Effector memory CD8-positive, alpha-beta T cell (primary cell): ENCODE measurements around the gene SOX10.

Experiments
- ATAC-seq: fragments of 150-1000 bp; cut with Tn5 transposase; replicated peaks from 2 replicates; pipeline ENCODE4 v1.10.0; 2021; ENCODE audit warnings: mild to moderate bottlenecking, moderate library complexity
- DNase-seq, 3 experiments: peaks; one replicate each; pipeline ENCODE4 v3.0.0; 2021
- H3K27ac Mint-ChIP-seq, 2 donors: one replicate each; pipeline ENCODE4 v1.8.0; 2022; ENCODE audit warnings: mild to moderate bottlenecking in 2 of 2, mixed read lengths in 2 of 2, moderate library complexity in 2 of 2
- H3K27me3 Mint-ChIP-seq, 2 donors: one replicate each; pipeline ENCODE4 v1.8.0; 2022; ENCODE audit warnings: mixed read lengths in 2 of 2
- H3K36me3 Mint-ChIP-seq: one replicate; pipeline ENCODE4 v1.8.0; 2022; ENCODE audit warnings: mild to moderate bottlenecking, moderate library complexity, mixed read lengths; ENCODE audit not compliant: insufficient read depth
- H3K4me1 Mint-ChIP-seq, 2 donors: one replicate each; pipeline ENCODE4 v1.8.0; 2022; ENCODE audit warnings: low read depth in 2 of 2, mixed read lengths in 2 of 2
- H3K4me3 Mint-ChIP-seq, 2 donors: one replicate each; pipeline ENCODE4 v1.8.0; 2022; ENCODE audit warnings: mild to moderate bottlenecking in 2 of 2, mixed read lengths in 2 of 2, moderate library complexity in 2 of 2
- H3K9me3 Mint-ChIP-seq, 2 donors: one replicate each; pipeline ENCODE4 v1.8.0; 2022; ENCODE audit warnings: mixed read lengths in 2 of 2

Gene SOX10

GRCh38 chr22:38023045-38023444, 38.7 kb upstream of the SOX10 start:
- DNase-seq = no peak
- H3K27me3 Mint-ChIP-seq = no peaks in the 10 kb centered on the region
- ATAC-seq = no peak
- no peak overlapping the region for H3K4me3 Mint-ChIP-seq
- H3K9me3 Mint-ChIP-seq = no peaks in the 10 kb centered on the region
- H3K4me1 Mint-ChIP-seq = peaks cover 6 to 13% of the 10 kb centered on the region in 2 donors
- H3K36me3 Mint-ChIP-seq = peaks cover 5% of the 10 kb centered on the region
- H3K27ac Mint-ChIP-seq = no peak overlapping the region

GRCh38 chr22:38021206-38021605, 36.9 kb upstream of the SOX10 start:
- Mint-ChIP-seq H3K9me3 (no peaks in the 10 kb centered on the region), H3K4me3 (no peak overlapping the region), H3K27ac (no peak overlapping the region), H3K27me3 (no peaks in the 10 kb centered on the region), H3K4me1 (peaks cover 0 to 7% of the 10 kb centered on the region in 2 donors), H3K36me3 (peaks cover 5% of the 10 kb centered on the region)
- DNase-seq (no peak), ATAC-seq (no peak)

DNA sequence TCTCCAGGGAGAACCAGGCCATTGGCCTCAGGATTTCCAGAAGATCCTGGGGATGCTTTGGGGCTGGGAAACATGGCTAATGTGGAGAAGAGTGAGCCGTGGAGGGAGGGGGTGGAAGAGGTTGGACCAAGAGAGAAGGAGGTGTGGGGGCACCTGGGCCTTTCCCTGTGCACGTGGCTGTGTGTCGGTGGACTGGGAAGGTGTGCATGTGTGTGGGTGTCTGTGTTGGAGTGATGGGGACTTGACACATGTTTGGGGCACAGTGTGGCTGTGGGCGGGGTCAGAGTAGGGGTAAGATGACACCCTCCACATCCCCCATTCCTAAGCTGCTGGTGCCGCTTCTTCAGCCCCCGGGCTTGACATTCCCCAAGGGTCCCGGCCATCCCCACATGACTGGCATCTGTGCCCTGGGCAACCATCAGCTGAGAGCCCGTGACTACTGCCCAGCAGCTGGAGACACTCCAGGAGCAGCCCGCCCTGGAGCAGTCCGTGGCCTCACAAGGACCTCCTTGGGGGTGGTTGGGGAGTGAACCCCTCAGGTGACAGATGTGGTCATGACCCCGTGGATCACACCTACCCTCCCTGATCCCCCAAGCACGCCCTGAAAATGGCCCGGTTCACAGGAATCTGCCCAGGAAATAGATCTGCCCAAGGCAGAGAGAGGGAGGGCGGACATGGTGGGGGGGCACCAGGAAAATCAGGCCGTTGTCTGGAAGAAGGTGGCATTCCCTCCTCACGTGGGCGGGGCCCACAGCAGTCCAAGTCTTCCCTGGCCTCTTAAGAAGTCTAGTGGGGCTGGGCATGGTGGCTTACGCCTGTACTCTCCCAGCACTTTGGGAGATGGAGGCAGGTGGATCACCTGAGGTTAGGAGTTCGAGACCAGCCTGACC, 34.8 kb upstream of the SOX10 start:
- Mint-ChIP-seq H3K36me3 (peaks cover 5% of the 10 kb centered on the region), H3K27me3 (no peaks in the 10 kb centered on the region), H3K9me3 (no peaks in the 10 kb centered on the region), H3K4me3 (no peak overlapping the region), H3K4me1 (peaks cover 0 to 7% of the 10 kb centered on the region in 2 donors), H3K27ac (peak overlapping the region in 1 of 2 donors; percentile 5)
- DNase-seq (no peak), ATAC-seq (no peak)

- peak overlapping the region in 1 of 2 donors; percentile 5 for H3K27ac Mint-ChIP-seq
Observed at GRCh38 chr22:38017939-38018885, 33.9 kb upstream of the SOX10 start.

GRCh38 chr22:38017272-38017920, 33.0 kb upstream of the SOX10 start:
- DNase-seq (no peak), ATAC-seq (peak; percentile 24)
- Mint-ChIP-seq H3K9me3 (no peaks in the 10 kb centered on the region), H3K27ac (no peak overlapping the region), H3K4me1 (peaks cover 0 to 7% of the 10 kb centered on the region in 2 donors), H3K4me3 (no peak overlapping the region), H3K27me3 (no peaks in the 10 kb centered on the region), H3K36me3 (peaks cover 5% of the 10 kb centered on the region)

More at GRCh38 chr22:38017939-38018885, 33.9 kb upstream of the SOX10 start:
- ATAC-seq = no peak
- no peak overlapping the region for H3K4me3 Mint-ChIP-seq
- peaks cover 0 to 7% of the 10 kb centered on the region in 2 donors for H3K4me1 Mint-ChIP-seq
- no peak for DNase-seq
- peaks cover 5% of the 10 kb centered on the region for H3K36me3 Mint-ChIP-seq
- H3K9me3 Mint-ChIP-seq = no peaks in the 10 kb centered on the region
- H3K27me3 Mint-ChIP-seq = no peaks in the 10 kb centered on the region

GRCh38 chr22:38016182-38017151, 32.1 kb upstream of the SOX10 start:
- DNase-seq (no peak), ATAC-seq (no peak)
- no peaks in the 10 kb centered on the region for H3K9me3 Mint-ChIP-seq
- H3K4me1 Mint-ChIP-seq = peaks cover 0 to 7% of the 10 kb centered on the region in 2 donors
- no peaks in the 10 kb centered on the region for H3K27me3 Mint-ChIP-seq
- no peak overlapping the region for H3K4me3 Mint-ChIP-seq
- no peak overlapping the region for H3K27ac Mint-ChIP-seq
- peaks cover 5% of the 10 kb centered on the region for H3K36me3 Mint-ChIP-seq

DNA sequence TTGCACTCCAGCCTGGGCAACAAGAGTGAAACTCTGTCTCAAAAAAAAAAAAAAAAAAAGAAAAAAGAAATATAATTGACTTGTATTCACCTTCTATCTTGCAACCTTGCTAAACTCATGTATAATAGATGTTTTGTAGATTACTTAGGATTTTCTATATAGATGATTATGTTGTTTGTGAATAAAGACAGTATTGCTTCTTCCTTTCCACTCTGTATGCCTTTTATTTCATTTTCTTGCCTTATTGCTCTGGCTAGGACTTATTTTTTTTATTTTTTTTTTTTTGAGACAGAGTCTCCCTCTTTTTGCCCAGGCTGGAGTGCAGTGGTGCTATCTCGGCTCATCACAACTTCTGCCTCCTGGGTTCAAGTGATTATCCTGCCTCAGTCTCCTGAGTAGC, 29.7 kb upstream of the SOX10 start:
- Mint-ChIP-seq H3K27ac (no peak overlapping the region), H3K27me3 (no peaks in the 10 kb centered on the region), H3K36me3 (no peaks in the 10 kb centered on the region), H3K9me3 (no peaks in the 10 kb centered on the region), H3K4me3 (no peak overlapping the region), H3K4me1 (peaks cover 8 to 11% of the 10 kb centered on the region in 2 donors)
- DNase-seq = no peak
- ATAC-seq = no peak

DNA sequence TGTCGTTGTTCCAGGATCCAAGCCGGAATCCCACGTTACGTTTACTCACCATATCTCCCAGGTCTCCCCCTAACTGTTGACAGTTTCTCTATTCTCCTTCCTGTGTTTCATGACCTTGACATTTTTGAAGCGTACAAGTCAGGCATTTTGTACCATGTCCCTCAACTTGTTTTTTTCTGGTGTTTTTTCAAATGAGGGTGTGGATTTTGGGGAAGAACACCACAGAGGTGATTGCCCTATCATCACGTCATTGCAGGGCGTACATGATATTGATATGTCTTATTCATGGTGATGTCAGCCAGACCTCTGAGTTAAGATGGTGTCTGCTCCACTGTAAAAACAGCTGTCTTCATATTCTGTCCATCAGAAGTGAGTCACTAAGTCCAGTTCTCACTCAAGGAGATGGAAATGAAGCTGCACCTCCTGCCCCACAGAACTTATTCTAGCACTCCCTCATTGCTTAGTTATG, 28.3 kb upstream of the SOX10 start:
- Mint-ChIP-seq H3K9me3 (no peaks in the 10 kb centered on the region), H3K4me1 (peaks cover 9 to 18% of the 10 kb centered on the region in 2 donors), H3K4me3 (no peak overlapping the region), H3K27ac (no peak overlapping the region), H3K27me3 (no peaks in the 10 kb centered on the region), H3K36me3 (no peaks in the 10 kb centered on the region)
- no peak for ATAC-seq
- DNase-seq = no peak

DNA sequence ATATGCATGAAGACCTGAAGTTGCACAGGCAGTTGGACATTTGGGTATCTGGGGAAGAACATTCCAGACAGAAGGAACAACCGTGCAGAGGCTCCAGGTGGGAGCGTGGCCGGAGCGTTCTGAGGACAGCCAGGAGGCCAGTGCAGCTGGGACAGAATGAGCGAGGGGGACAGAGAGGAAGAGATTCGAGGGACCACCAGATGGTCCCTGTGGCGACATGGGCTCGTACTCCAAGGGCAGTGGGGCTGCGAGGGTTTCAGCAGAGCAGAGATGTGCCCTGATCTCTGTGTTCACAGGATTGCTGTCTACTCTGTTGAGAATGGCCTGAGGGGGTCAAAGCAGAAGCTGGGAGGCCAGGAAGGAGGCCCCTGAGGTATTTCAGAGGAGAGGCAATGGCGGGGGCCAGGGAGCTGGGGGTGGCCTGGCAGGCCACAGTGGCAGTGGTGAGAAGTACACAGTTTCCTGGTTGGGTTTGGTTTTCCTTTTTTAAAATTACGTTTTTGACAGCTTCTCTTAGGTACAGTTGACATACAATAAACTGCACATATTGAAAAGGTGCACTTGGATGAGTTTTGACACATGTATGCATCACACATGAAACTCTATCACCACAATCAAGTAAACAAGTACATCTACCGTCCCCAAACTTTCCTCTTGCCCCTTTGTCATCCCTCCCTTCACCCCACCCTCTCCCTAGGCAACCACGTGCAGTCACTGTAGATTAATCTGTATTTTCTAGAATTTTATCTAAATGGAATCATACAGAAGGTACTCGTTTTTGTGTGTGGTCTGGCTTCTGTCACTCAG, 24.8 kb upstream of the SOX10 start:
- H3K4me1 Mint-ChIP-seq = peaks cover 18 to 24% of the 10 kb centered on the region in 2 donors
- no peaks in the 10 kb centered on the region for H3K9me3 Mint-ChIP-seq
- ATAC-seq (peak; percentile 78), DNase-seq (no peak)
- H3K27me3 Mint-ChIP-seq = no peaks in the 10 kb centered on the region
- H3K36me3 Mint-ChIP-seq = no peaks in the 10 kb centered on the region
- peak overlapping the region; percentile 60 to 65 for H3K27ac Mint-ChIP-seq
- peak overlapping the region; percentile 49 to 59 for H3K4me3 Mint-ChIP-seq

DNA sequence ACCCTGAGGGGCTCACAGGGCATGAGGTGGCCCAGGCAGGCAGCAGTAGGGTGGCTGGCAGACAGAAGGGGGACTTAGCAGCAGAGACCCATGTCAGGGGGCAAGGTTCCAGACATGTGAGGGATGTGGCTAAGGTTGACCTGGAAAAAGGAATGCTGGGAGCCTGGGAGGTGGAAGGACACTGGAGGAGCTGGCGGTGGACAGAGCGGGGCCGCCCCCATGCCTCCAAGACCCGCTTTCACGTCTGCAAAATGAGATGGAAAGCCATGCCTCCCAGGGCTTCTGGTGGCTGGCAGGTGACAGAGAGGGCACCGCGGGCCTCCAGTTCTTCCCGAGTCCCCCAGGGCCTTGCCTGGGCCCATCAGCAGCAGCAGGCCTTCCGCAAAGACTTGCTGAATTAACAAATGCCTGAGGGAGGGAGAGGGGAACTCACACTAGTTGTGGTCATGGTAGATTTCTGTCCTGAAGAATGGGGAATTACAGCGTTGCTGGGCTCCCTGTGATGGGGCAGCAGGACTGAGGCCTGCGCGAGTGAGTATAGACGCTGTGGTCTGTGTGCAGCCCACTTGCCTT, 23.1 kb upstream of the SOX10 start:
- no peak overlapping the region for H3K27ac Mint-ChIP-seq
- no peak overlapping the region for H3K4me3 Mint-ChIP-seq
- no peaks in the 10 kb centered on the region for H3K36me3 Mint-ChIP-seq
- H3K9me3 Mint-ChIP-seq = no peaks in the 10 kb centered on the region
- H3K4me1 Mint-ChIP-seq = peaks cover 22 to 27% of the 10 kb centered on the region in 2 donors
- DNase-seq (no peak), ATAC-seq (no peak)
- no peaks in the 10 kb centered on the region for H3K27me3 Mint-ChIP-seq

DNA sequence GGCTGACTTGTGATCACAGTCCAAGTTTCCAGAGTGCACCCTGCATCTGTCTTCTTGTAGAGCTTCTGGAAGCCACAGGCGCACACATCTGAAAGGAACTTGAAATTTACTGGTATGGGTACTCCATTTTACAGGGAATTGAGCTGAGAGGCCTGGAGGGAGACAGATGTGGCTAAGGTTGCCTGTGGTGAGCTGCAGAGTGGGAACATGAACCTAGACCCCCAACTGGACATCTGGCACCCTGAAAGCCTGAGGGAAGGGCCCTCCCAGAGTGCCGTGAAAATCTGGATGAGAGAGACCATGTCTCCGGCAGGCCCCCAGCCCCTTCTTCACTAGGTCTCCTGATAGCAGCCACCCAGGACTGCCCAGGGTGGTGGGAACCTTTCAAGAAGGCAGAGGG, 22.6 kb upstream of the SOX10 start:
- no peaks in the 10 kb centered on the region for H3K9me3 Mint-ChIP-seq
- DNase-seq = no peak
- H3K4me3 Mint-ChIP-seq = no peak overlapping the region
- H3K4me1 Mint-ChIP-seq = peaks cover 22 to 27% of the 10 kb centered on the region in 2 donors
- ATAC-seq = no peak
- no peaks in the 10 kb centered on the region for H3K27me3 Mint-ChIP-seq
- H3K27ac Mint-ChIP-seq = peak overlapping the region in 1 of 2 donors; percentile 55
- no peaks in the 10 kb centered on the region for H3K36me3 Mint-ChIP-seq
